Activated CD8-positive, alpha-beta memory T cell treated with anti-CD3 and anti-CD28 coated beads, Interleukin-2, amount 10 ng/mL, durations not matched to agents 7 days and 5 days (primary cell): ENCODE data around the gene SVOPL. TPM values are rescaled to one million over a fixed set of nuclear protein-coding genes. Genes with fewer than 3 reads are reported as not detected.

ENCODE experiments used
- ATAC-seq: fragments of 150-1000 bp; cut with Tn5 transposase; one replicate; pipeline ENCODE4 v1.10.0; 2021; ENCODE audit warnings: moderate library complexity
- CTCF ChIA-PET: fragments of 350-600 bp; sonication (Branson Sonifier 250); formaldehyde crosslinking; loops from one replicate; lab custom pipeline; 2021; ENCODE audit warnings: antibody characterized with exemption; lab: Charles Lee
- DNase-seq: peaks from one replicate; pipeline ENCODE4 v3.0.0-alpha.2; 2020
- H3K27ac Mint-ChIP-seq: one replicate; pipeline ENCODE4 v1.8.0; 2021; ENCODE audit warnings: mild to moderate bottlenecking, mixed read lengths
- H3K27me3 Mint-ChIP-seq: one replicate; pipeline ENCODE4 v1.8.0; 2021; ENCODE audit warnings: mixed read lengths
- H3K36me3 Mint-ChIP-seq: one replicate; pipeline ENCODE4 v1.8.0; 2021; ENCODE audit warnings: mild to moderate bottlenecking, mixed read lengths
- H3K4me1 Mint-ChIP-seq: one replicate; pipeline ENCODE4 v1.8.0; 2021; ENCODE audit warnings: mixed read lengths
- H3K4me3 Mint-ChIP-seq: one replicate; pipeline ENCODE4 v1.8.0; 2021; ENCODE audit warnings: mild to moderate bottlenecking, moderate library complexity, mixed read lengths
- H3K9me3 Mint-ChIP-seq: one replicate; pipeline ENCODE4 v1.8.0; 2022; ENCODE audit warnings: low read depth, mixed read lengths
- total RNA-seq, 2 experiments: library from RNA; stranded (reverse); gene quantifications; one replicate each; pipeline ENCODE4 v1.2.3, GENCODE V29; 2021

SVOPL gene
- total RNA-seq, 2 experiments from 2014 or later: not detected

DNA sequence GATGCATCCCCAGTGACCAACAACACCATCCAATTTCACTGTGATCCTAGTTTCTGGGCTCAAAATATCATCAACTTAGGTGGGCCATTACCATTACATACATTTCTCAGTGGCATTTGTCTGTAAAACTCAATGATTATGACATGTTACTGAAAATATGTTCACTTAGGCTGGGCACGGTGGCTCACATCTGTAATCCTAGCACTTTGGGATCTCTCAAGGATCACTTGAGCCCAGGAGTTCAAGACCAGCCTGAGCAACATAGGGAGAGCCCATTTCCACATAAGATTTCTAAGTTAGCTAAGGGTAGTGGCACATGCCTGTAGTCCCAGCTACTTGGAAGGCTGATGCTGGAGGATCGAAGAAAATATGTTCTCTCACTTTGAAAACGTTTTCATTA lies 150.1 kb downstream of the SVOPL start:
- peaks cover 5% of the 10 kb centered on the region for H3K4me1 Mint-ChIP-seq
- ATAC-seq (no peak), DNase-seq (no peak)
- CTCF ChIA-PET: no interaction called here
- peaks cover 10% of the 10 kb centered on the region for H3K9me3 Mint-ChIP-seq
- no peak overlapping the region for H3K4me3 Mint-ChIP-seq
- H3K27ac Mint-ChIP-seq: no peak overlapping the region
- peaks cover 69% of the 10 kb centered on the region for H3K36me3 Mint-ChIP-seq
- no peaks in the 10 kb centered on the region for H3K27me3 Mint-ChIP-seq

DNA sequence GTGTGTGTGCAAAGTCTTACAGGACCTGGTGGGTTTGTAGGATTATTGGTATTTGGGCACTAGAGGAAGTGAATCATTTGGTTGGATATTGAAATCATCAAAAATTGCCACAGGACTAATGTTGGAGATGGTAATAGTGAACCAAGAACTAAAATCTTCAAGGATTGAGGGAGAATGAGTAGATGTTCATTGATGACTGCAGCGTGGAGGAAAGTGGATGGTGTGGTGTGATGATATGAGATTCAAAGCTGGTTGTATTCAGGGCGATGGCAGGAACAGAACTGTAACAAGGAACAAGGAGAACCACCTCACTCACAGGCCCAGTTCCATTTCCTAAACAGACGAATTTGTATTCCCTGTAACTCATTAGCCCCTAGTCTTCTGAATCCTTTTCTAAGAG lies 150.8 kb downstream of the SVOPL start:
- CTCF ChIA-PET: no interaction called here
- peaks cover 5% of the 10 kb centered on the region for H3K4me1 Mint-ChIP-seq
- H3K4me3 Mint-ChIP-seq: no peak overlapping the region
- peaks cover 7% of the 10 kb centered on the region for H3K9me3 Mint-ChIP-seq
- ATAC-seq: no peak
- no peak for DNase-seq
- peaks cover 70% of the 10 kb centered on the region for H3K36me3 Mint-ChIP-seq
- H3K27ac Mint-ChIP-seq: no peak overlapping the region
- H3K27me3 Mint-ChIP-seq: no peaks in the 10 kb centered on the region

DNA sequence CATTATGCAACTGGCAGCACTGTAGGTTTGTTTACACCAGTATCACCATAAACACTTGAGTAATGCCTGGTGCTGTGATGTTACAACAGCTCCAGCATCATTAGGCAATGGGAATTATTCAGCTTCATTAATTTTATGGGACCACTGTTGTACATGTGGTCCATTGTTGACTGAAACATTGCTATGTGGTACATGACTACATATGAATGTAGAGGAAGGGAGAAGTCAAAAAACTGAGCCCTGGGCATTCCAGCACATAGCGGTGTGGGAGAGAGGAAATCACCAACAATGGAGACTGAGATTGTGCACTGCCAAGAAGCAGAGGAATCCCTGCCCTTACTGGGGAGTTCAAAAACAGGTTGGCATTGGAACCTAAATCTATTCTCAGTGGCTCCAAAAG lies 152.1 kb downstream of the SVOPL start:
- no peak overlapping the region for H3K4me3 Mint-ChIP-seq
- CTCF ChIA-PET: no interaction called here
- DNase-seq: no peak
- H3K27me3 Mint-ChIP-seq: no peaks in the 10 kb centered on the region
- peaks cover 13% of the 10 kb centered on the region for H3K9me3 Mint-ChIP-seq
- peaks cover 69% of the 10 kb centered on the region for H3K36me3 Mint-ChIP-seq
- peaks cover 5% of the 10 kb centered on the region for H3K4me1 Mint-ChIP-seq
- H3K27ac Mint-ChIP-seq: no peak overlapping the region
- no peak for ATAC-seq

DNA sequence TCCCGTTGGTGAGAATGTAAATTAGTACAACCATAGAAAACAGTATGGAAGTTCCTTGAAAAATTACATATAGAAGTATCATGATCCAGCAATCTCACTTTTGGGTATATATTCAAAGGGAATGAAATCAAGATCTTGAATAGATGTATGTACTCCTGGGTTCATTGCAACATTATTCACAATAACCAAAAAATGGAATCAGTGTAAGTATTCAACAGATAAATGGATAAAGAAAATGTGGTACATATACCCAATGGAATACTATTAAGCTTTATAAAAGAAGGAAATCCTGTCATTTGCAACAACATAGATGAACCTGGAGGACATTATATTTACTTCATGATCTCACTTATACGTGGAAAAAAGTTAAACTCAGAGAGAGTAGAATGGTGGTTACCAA lies 154.3 kb downstream of the SVOPL start:
- peaks cover 12% of the 10 kb centered on the region for H3K4me1 Mint-ChIP-seq
- no peaks in the 10 kb centered on the region for H3K27me3 Mint-ChIP-seq
- H3K9me3 Mint-ChIP-seq: peaks cover 13% of the 10 kb centered on the region
- no peak for ATAC-seq
- no peak overlapping the region for H3K4me3 Mint-ChIP-seq
- no peak for DNase-seq
- peaks cover 61% of the 10 kb centered on the region for H3K36me3 Mint-ChIP-seq
- CTCF ChIA-PET: no interaction called here
- H3K27ac Mint-ChIP-seq: no peak overlapping the region

DNA sequence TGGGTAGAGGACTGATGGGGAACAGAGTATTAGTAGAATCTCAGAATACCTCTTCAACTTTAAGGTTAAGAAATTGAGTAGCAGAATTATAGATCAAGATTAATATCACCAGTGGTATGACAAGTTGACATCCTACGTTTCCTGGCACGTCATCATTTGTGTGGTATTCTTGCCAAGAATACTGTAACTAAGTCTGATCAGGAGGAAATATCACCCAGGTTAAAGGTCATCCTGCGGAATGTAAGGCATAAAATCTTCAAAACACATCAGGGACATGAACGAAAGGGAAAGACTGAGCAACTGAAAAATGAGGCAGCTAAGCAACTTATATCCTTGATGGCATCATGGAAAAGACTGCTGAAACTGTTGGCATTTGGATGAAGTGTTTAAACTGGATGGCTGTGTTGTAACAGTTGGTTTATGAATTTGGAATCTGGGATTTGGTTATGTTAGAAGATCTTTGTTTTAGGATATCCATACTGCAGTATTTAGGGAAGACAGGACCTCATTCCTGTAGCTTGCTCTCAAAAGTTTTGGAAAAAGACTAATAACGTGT lies 155.0 kb downstream of the SVOPL start:
- peaks cover 13% of the 10 kb centered on the region for H3K9me3 Mint-ChIP-seq

DNA sequence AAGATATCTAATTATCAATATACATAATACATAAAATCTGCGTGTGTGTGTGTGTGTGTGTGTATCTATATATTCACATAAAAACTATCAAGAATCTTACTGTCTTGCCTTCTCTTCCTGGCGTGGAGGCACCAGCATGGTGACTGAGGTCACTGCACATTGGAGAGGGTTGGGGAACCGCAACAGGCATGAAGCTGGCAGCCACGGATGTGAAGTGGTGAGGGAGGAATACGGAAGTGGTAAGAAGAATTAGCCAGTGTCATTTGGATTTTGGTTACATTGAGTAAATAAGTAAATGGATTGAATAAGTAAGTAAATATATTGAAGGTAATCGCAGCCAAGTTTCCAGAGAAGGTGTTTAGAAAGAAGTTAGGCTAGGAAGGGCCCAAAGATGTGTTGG lies 156.0 kb downstream of the SVOPL start:
- H3K27me3 Mint-ChIP-seq: no peaks in the 10 kb centered on the region
- ATAC-seq (no peak), DNase-seq (no peak)
- CTCF ChIA-PET: no interaction called here
- H3K4me3 Mint-ChIP-seq: no peak overlapping the region
- peaks cover 65% of the 10 kb centered on the region for H3K36me3 Mint-ChIP-seq
- peaks cover 15% of the 10 kb centered on the region for H3K9me3 Mint-ChIP-seq
- no peak overlapping the region for H3K27ac Mint-ChIP-seq
- H3K4me1 Mint-ChIP-seq: peaks cover 16% of the 10 kb centered on the region

More for the DNA sequence above, 155.0 kb downstream of the SVOPL start:
- Mint-ChIP-seq H3K27ac (no peak overlapping the region), H3K36me3 (peaks cover 66% of the 10 kb centered on the region), H3K27me3 (no peaks in the 10 kb centered on the region), H3K4me3 (no peak overlapping the region), H3K4me1 (peaks cover 16% of the 10 kb centered on the region)
- ATAC-seq: no peak
- DNase-seq: no peak
- CTCF ChIA-PET: no interaction called here

Other genes starting within 250 kb of the SVOPL start
- 10 to 100 TPM; 17.7 to 20.2 TPM for gene TRIM24, start 241.1 kb downstream of the SVOPL start, total RNA-seq
- under 1 TPM in 1 of 2 experiments, not detected in 1; 0.06 TPM for gene TMEM213, start 96.6 kb upstream of the SVOPL start, total RNA-seq
- not detected for gene ATP6V0A4, start 96.8 kb upstream of the SVOPL start, total RNA-seq